ENCODE data around the gene GRB2. TPM values are rescaled to one million over a fixed set of nuclear protein-coding genes. Genes with fewer than 3 reads are reported as not detected.

GRB2 gene
- total RNA-seq, 1 donor from 2014 or later: 181 TPM

GRCh38 chr17:75402026-75402425 lies 3.5 kb downstream of the GRB2 start:
- H3K27ac ChIP-seq: no peak overlapping the region
- ATAC-seq: no peak
- H3K4me1 ChIP-seq: peaks cover 66% of the 10 kb centered on the region
- no peaks in the 10 kb centered on the region for H3K27me3 ChIP-seq (ENCODE audit: low read depth)
- H3K9me3 ChIP-seq: no peaks in the 10 kb centered on the region
- peaks cover 5% of the 10 kb centered on the region for H3K36me3 ChIP-seq
- no peak for TF ChIP-seq CTCF (IDR thresholded peaks at IDR 0.05)
- no peak for DNase-seq
- intact Hi-C loops (cut with DNase I): loop anchor here (10.0 kb wide), 1 partner anchor 77 kb away; no protein-coding TSS in a partner anchor
- H3K4me3 ChIP-seq: peak overlapping the region; percentile 33

- no peak for TF ChIP-seq CTCF (IDR thresholded peaks at IDR 0.05)
- Histone ChIP-seq H3K36me3 (peaks cover 5% of the 10 kb centered on the region), H3K4me1 (peaks cover 71% of the 10 kb centered on the region), H3K9me3 (no peaks in the 10 kb centered on the region), H3K27me3 (ENCODE audit: low read depth) (no peaks in the 10 kb centered on the region), H3K4me3 (no peak overlapping the region), H3K27ac (no peak overlapping the region)
- no peak for ATAC-seq
- DNase-seq: no peak
- intact Hi-C loops (cut with DNase I): loop anchor here (10.0 kb wide), 1 partner anchor 76 kb away; no protein-coding TSS in a partner anchor
Observed at GRCh38 chr17:75400326-75400939, 5.0 kb downstream of the GRB2 start.

GRCh38 chr17:75398279-75398678 lies 7.2 kb downstream of the GRB2 start:
- intact Hi-C loops (cut with DNase I): no loop called here
- H3K4me3 ChIP-seq: no peak overlapping the region
- no peaks in the 10 kb centered on the region for H3K9me3 ChIP-seq
- peaks cover 5% of the 10 kb centered on the region for H3K36me3 ChIP-seq
- peaks cover 83% of the 10 kb centered on the region for H3K4me1 ChIP-seq
- no peak overlapping the region for H3K27ac ChIP-seq
- no peak for TF ChIP-seq CTCF (IDR thresholded peaks at IDR 0.05)
- no peaks in the 10 kb centered on the region for H3K27me3 ChIP-seq (ENCODE audit: low read depth)
- DNase-seq (no peak), ATAC-seq (no peak)

GRCh38 chr17:75397217-75397616 lies 8.3 kb downstream of the GRB2 start:
- Histone ChIP-seq H3K9me3 (no peaks in the 10 kb centered on the region), H3K27ac (no peak overlapping the region), H3K36me3 (peaks cover 5% of the 10 kb centered on the region), H3K27me3 (ENCODE audit: low read depth) (no peaks in the 10 kb centered on the region), H3K4me3 (no peak overlapping the region), H3K4me1 (peaks cover 83% of the 10 kb centered on the region)
- DNase-seq (no peak), ATAC-seq (no peak)
- intact Hi-C loops (cut with DNase I): no loop called here
- no peak for TF ChIP-seq CTCF (IDR thresholded peaks at IDR 0.05)

GRCh38 chr17:75396796-75397195 lies 8.7 kb downstream of the GRB2 start:
- no peak for TF ChIP-seq CTCF (IDR thresholded peaks at IDR 0.05)
- no peak for ATAC-seq
- H3K9me3 ChIP-seq: no peaks in the 10 kb centered on the region
- H3K4me1 ChIP-seq: peaks cover 83% of the 10 kb centered on the region
- H3K36me3 ChIP-seq: peaks cover 8% of the 10 kb centered on the region
- H3K4me3 ChIP-seq: no peak overlapping the region
- intact Hi-C loops (cut with DNase I): no loop called here
- H3K27ac ChIP-seq: no peak overlapping the region
- H3K27me3 ChIP-seq (ENCODE audit: low read depth): no peaks in the 10 kb centered on the region
- no peak for DNase-seq
